Measurements from ENCODE around the gene NRCAM. TPM values are rescaled to one million over a fixed set of nuclear protein-coding genes. Genes with fewer than 3 reads are reported as not detected.
"Not testable (repeated sequence)": the region's sequence is repeated elsewhere in the genome, so short reads cannot be mapped to it uniquely, and the experiment has no call there.

NRCAM gene
- total RNA-seq, 1 donor from 2014 or later, result 3.3 TPM

DNA sequence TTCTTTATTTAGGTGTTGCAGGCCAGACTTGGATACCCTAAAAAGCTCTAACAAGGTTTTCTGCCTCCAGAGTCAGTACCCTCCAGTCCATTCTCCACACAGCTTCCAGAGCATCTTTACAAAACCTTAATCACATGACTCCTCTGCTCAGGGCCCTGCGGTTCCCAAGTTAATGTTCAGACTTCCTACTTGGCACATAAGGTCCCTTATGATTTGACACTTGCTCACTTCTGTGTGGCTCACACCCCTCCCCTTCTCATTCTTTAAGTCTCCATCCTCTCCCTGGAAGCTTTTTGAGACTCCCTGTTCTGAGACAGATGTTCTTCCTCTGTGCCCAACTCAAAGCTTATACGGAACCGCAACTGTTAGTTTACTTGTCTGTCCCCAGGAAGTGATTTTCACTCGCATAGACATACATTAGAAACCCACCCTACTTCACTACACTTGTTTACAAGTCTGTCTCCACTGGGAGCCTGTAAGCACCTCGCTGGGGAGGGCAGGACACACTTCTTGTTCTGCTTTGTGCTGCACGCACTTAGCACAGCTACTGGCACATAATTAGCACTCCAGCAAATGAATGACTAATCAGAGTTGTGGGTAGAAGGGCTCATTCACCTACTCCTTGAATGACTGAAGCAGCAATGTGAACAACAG, 171.8 kb downstream of the NRCAM start:
- no peak for DNase-seq (ENCODE audit: low read depth in 2 of 2)

- DNase-seq (ENCODE audit: low read depth in 2 of 2), result no peak
Measured at GRCh38 chr7:108283252-108283651, 173.0 kb downstream of the NRCAM start.

DNA sequence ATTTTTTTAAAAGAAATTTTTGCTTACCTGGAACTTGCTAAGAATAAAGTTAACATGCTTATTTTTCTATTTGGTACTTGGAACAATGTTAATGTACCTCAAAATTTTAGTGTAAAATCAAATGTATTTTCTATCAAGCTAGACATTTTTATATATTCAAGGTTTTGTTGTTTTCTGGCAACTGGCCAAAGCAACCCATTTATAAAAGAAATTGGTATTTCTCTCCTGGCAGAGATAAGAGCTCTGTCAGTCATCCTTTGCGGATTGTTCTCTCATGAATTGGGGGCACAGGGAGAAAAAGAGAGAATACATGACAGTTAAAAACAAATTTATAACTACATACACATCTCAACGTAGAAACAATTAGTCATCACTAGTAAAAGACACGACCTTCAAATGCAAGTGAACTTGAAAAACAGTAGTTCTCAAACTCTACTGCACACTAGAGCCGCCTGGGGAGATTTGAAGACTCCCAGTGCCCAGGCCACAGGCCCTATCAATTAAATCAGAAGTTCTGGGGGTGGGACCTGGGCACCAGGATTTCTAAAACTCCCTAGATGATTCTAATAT, 173.7 kb downstream of the NRCAM start:
- peak in 1 of 2 donors; percentile 60 for DNase-seq (ENCODE audit: low read depth in 2 of 2)

DNA sequence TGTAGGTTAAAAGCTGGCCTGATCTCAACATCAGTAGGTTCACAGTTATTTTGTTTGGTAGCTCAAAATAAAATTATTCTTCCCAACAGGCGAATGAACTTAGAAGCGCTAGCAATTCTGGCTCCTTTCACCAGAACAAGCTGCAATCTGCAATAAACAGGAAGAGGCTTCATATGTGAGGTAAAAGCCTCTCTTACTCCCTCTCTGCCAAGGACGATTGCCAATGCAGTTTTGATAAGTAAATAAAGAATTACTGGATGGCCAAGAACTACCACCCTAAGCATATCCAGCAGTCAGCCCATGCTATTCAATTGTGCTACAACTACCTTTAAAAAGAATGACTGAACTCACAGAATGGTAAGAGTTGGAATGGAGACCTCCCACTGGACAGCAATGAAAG, 176.1 kb downstream of the NRCAM start:
- DNase-seq (ENCODE audit: low read depth in 2 of 2), result peak in 1 of 2 donors; percentile 67

DNA sequence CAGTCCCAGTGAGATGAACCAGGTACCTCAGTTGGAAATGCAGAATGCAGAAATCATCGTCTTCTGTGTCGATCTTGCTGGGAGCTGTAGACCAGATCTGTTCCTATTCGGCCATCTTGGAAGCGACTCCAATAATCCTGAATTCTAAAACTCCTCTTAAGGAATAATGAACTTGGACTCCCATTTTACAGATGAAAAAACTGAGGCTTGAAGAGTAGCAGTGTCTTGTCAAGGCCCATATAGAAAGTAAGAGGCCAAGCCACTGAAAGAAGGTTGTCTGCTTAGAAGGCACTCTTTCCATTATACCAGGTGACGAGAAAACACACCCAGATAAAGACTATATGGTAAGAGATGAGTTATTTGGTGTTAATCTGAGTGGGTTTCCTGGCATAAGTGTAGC, 177.5 kb downstream of the NRCAM start:
- no peak for DNase-seq (ENCODE audit: low read depth in 2 of 2)

- DNase-seq (ENCODE audit: low read depth in 2 of 2), result no peak
Measured at GRCh38 chr7:108278281-108278680, 178.0 kb downstream of the NRCAM start.

DNA sequence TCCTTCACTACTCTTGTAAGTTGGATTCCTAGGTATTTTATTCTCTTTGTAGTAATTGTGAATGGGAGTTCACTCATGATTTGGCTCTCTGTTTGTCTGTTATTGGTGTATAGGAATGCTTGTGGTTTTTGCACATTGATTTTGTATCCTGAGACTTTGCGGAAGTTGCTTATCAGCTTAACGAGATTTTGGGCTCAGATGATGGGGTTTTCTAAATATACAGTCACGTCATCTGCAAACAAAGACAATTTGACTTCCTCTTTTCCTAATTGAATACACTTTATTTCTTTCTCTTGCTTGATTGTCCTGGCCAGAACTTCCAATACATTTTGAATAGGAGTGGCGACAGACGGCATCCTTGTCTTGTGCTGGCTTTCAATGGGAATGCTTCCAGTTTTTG, 181.8 kb downstream of the NRCAM start:
- not testable (repeated sequence) for DNase-seq (ENCODE audit: low read depth in 2 of 2)

DNA sequence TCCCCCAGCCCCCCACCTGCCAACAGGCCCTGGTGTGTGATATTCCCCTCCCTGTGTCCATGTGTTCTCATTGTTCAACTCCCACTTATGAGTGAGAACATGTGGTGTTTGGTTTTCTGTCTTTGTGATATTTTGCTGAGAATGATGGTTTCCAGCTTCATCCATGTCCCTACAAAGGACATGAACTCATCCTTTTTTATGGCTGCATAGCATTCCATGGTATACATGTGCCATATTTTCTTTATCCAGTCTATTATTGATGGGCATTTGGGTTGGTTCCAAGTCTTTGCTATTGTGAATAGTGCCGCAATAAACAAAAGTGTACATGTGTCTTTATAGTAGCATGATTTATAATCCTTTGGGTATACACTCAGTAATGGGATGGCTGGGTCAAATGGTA, 183.3 kb downstream of the NRCAM start:
- DNase-seq (ENCODE audit: low read depth in 2 of 2), result not testable (repeated sequence)

GRCh38 chr7:108270385-108271015, 185.7 kb downstream of the NRCAM start:
- DNase-seq (ENCODE audit: low read depth in 2 of 2), result no peak

- DNase-seq (ENCODE audit: low read depth in 2 of 2), result no peak
Measured at GRCh38 chr7:108268200-108268820, 187.9 kb downstream of the NRCAM start.

DNA sequence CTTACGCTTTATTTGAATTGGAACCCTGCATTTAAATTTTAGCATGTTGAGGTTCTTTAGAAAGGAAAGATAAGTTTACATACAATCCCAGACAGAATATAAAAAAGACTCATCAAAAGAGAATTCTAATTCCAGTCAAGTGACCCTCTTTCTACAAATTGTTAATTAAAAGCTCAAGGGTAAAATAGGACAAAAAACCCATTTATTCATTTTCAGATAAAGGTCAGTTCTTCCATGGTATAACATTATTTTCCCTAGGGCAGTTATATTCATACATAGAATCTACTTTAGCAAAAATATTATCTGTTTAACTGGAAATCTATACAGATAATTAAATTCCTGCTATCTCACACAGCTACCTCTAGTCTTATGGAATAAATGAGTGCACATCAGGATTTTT, 188.6 kb downstream of the NRCAM start:
- no peak for DNase-seq (ENCODE audit: low read depth in 2 of 2)

DNA sequence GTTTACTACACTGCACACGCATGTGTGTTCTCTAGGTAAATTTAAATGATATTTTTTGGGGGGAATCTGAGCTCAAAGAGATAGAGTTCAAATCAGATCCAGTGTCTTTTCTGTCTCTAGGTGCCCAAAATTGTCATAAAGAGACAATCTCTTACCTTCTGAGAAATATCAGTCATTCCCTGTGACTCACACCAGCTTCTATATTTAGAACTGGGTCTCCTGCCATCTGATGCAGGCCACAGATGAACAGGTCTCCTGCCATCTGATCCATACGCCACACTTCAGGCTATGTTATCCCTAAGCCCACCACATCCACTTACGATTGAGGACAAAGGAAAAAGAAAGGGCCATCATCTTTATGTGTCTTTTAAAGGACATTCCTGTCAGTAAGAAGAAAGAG, 189.7 kb downstream of the NRCAM start:
- no peak for DNase-seq (ENCODE audit: low read depth in 2 of 2)

DNA sequence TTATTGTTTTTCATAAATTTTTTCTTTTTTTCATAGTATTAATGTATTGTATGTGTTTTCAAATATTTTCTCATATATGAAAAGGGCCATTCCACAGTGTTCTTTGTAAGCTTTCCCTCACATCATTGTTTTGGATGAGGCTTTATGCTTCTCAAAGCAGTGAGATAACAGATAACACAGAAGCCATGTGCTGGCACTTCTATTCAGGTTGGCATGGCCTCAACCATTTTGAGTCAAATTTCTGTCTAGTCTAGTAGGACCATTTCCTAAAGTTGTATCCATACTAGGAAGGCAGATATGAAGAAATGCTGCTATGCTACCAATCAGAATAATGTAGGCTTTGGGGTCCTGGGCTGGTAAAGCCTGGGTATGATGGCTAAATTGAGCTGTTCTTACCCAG, 190.2 kb downstream of the NRCAM start:
- no peak for DNase-seq (ENCODE audit: low read depth in 2 of 2)

DNA sequence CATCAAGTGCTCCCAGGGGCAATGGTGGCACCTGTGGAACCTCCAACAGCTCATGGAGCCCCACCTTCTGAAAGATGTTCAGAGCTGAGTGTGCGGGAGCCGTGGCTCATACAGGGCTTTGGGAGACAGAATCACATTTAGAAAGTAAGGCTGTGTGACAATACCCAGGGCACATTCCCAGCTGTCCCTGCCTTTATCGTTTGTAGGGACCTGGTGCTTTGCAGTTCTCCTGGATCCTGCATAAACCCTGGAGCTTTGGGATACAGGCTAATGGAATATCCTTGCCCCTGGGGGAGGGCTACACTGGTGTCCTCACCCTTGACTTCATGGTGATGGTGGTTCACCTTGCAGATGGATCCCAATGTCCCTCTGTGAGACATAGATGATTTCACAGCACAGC, 191.2 kb downstream of the NRCAM start:
- no peak for DNase-seq (ENCODE audit: low read depth in 2 of 2)

DNA sequence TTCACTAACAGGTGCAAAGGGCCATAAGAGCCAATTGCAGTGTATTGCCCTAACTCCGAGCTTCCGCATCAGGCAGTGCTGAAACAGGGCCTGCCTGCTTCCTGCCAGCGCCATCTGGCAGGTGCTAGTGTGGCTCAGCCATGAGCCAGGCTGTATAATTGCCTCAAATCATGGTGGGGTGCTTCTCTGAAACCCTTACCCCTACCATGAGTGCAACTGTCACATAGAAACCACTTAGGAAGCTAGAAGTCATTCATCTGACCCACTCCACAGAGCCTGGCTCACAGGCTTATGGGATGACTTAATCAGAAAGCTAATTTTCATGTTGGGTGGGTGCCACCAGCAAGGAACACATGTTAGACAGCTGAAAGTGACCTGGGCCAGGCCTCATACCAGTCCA, 192.8 kb downstream of the NRCAM start:
- no peak for DNase-seq (ENCODE audit: low read depth in 2 of 2)

- no peak for DNase-seq (ENCODE audit: low read depth in 2 of 2)
Measured at GRCh38 chr7:108261560-108262255, 194.5 kb downstream of the NRCAM start.

- not testable (repeated sequence) for DNase-seq (ENCODE audit: low read depth in 2 of 2)
Measured at GRCh38 chr7:108259447-108259846, 196.8 kb downstream of the NRCAM start.

- DNase-seq (ENCODE audit: low read depth in 2 of 2), result no peak
Measured at GRCh38 chr7:108257954-108258353, 198.3 kb downstream of the NRCAM start.

DNA sequence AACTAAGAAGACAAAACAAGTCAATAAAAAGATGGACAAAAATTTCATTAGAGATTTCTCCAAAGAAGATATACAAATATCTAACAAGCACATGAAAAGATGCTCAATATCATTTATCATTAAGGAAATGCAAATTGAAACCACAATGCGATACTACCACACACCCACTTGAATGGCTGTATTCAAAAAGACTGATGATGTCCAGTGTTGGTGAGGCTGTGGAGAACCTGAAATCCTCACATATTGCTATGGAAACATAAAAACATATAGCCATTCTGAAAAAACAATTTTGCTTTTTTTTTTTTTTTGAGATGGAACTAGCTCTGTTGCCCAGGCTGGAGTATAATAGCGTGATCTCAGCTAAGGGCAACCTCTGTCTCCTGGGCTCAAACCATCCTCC, 202.0 kb downstream of the NRCAM start:
- no peak for DNase-seq (ENCODE audit: low read depth in 2 of 2)

DNA sequence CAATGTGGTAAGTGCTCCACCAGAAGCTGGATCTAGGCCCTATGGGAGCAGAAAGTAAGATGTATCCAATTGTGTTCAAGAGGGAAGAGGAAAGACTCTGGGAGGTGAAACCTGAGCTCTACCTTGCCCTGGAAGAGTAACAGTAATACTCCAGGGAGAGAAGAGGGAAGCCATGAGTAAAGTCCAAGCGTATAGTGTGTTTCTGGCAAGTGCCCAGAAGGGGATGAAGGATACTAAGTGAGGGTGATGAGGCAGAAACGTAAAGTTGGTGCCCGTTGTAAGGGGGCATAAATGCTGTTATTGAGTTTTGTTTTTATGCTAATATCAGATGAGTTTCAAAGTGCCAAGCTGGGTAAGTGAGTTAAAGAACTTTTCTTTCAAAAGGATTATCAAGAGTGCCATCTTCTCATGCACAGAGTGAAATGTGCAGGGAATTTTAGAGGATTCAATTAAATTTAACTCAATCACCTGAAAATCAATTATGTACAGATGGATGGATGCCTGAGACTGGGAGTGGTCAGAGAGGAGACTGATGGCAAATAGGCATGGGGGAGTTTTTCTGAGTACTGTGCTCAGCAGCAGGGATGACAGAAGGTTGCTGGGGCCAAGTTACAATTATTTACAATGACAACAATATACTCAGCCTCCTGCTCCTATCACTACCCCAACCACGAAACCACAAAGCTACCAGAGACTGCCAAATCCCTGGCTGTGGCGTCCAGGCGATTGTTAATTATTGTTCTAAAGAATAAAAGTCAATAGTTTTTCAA, 202.8 kb downstream of the NRCAM start:
- no peak for DNase-seq (ENCODE audit: low read depth in 2 of 2)

- no peak for DNase-seq (ENCODE audit: low read depth in 2 of 2)
Measured at GRCh38 chr7:108252177-108252576, 204.1 kb downstream of the NRCAM start.
